GM12874 (cell line): Measurements from ENCODE around the gene EFCAB9.

Source experiments
- TF ChIP-seq, protein P1 (sequence below): IDR thresholded peaks from 2 replicates; pipeline ENCODE4 v1.5.1; 2011; ENCODE audit warnings: low read depth, mild to moderate bottlenecking, control low read depth, low read length, moderate library complexity; ENCODE audit not compliant: insufficient read depth

EFCAB9 gene

DNA sequence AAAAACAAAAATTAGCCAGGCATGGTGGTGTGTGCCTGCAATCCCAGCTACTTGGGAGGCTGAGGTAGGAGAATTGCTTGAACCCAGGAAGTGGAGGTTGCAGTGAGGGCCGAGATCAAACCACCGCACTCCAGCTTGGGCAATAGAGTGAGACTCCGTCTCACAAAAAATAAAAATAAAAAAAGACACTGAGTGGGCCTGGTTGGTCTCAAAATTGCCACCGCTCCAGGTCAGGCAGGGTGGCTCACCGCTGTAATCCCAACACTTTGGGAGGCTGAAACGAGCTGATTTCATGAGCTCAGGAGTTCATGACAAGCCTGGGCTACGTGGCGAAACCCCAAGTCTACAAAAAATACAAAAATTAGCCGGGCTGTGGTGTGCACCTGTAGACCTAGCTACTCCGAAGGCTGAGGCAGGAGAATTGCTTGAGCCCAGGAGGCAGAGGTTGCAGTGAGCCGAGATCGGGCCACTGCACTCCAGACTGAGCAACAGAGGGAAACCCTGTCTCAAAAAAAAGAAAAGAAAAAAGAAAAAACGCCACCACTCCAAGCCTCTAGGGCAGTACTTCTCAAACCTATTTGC, 7.8 kb upstream of the EFCAB9 start:
- TF ChIP-seq, protein P1, sequence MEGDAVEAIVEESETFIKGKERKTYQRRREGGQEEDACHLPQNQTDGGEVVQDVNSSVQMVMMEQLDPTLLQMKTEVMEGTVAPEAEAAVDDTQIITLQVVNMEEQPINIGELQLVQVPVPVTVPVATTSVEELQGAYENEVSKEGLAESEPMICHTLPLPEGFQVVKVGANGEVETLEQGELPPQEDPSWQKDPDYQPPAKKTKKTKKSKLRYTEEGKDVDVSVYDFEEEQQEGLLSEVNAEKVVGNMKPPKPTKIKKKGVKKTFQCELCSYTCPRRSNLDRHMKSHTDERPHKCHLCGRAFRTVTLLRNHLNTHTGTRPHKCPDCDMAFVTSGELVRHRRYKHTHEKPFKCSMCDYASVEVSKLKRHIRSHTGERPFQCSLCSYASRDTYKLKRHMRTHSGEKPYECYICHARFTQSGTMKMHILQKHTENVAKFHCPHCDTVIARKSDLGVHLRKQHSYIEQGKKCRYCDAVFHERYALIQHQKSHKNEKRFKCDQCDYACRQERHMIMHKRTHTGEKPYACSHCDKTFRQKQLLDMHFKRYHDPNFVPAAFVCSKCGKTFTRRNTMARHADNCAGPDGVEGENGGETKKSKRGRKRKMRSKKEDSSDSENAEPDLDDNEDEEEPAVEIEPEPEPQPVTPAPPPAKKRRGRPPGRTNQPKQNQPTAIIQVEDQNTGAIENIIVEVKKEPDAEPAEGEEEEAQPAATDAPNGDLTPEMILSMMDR, result no peak

DNA sequence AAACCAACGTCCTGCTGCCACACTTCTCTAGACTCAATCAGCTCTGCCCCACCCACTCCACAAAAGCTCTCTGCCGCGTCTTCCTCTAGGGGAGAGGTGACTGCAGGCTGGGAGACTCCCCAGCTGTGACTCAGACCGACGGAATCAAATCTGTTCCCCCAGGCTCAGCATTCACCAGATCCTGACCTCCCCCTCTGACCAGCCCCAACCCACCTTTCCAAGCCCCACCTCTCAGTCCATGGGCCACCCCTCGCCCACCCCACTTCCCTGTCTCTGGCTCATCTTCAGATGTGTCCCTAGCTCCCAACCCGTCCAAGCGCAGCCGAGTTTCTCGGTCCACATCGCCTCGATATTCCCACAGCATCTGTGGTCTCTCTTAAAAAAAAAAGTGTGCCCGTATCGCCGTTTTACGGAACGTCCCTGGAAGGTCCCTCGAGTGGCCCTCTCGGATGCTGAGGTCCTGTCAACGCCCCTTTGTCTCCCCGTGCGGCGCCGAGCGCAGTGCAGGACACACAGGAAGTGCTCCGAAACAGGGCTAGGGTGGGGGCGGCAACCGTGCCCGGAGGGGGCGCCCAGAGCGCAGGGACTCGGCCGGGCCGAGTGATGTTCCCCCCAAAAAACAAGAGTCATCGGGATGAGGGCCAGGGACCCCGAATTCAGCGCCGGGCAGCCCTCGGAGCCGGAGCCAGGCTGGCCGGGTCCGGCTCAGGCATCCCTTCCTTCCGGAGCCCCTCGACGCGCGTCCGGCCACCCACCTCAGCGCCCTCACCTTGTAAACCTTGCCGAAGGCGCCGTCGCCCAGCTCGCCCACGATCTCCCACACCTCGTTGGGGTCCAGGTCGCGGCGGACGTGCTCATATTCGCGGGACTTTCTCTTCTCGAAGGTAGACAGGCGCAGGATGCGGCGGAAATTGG, 6.6 kb upstream of the EFCAB9 start:
- TF ChIP-seq, protein P1, result no peak

DNA sequence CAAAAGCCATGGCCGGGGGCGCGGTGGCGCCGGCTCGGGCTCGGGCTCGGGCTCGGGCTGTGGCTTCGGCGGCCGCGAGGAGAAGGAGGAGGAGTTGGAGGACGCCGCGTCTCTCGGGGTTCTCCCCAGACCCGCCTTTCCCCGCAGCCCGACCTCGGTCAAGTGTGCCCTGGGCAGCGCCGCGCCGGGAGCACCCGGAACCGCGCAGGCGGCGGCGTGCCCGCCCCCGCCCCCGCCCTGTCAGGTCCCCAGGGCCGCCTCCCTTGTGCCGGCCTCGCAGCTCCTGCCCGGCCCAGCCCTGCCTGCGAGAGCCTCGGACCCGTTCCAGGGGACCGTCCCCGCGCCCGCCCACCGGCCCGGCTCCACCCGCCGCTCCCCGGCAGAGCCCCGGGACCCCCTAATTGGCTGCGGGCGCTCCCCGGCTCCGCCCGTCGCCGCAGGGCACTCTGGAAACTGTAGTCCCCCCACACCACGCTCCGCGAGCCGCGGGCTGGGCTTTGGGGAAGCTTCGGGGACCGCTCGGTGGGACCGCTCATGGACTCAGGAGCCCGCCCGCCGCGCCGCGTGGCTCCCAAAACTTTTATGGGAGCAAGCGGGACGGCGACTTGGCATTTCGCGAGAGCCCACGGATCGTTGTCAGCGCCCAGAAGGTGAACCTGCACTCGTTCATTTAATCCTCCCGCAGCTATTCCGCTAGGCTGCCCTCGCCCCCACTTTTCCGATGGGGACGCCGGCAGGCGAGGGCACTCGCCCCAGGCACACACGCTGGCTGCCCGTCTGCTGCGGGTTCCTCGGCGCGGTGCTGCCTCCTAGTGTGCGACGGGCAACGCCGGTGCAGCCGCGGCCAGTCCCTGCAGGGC, 5.7 kb upstream of the EFCAB9 start, which contains the start of gene STK10:
STK10 (minus strand) TSS at position 192 of the 860 bp plus-strand sequence; CDS start at position 10, 182 bp downstream.
- TF ChIP-seq, protein P1, result peak; percentile 96

DNA sequence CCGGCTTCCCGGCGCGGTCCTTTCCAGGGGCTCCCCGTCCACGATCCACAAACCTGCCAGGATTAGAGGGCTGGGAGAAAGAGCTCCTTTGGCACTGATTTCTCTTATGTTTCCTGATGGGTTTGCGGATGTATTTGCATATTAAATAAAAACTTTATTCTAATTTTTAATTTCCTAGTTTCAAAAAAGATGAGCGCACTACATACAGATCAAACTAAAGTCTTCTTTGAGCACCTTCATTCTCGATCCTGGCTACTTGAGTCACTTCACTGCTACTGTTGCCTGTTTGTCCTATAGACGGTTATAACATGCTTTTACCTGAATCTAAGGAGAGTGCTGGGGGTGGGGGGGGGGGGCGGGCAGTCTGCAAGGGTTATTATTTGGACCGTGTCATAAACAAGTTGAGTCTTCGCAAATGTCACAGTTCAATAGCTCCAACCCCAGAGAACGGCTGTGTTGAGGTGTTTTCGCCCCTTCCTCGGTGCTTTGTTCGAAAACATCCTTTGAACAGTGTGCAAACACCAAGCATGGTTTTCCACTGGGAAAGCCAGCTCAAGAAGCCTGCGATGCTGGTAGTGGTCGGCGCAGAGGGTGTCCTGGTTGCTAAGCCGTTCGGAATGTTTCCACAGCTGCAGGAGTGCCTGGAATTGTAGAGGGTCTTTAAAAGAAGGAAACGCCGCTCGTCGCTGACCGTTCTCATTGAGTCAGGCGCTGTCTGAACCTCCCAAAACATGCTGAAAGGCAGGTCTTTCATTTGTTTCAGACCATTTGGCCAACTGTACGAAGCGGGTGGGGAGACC, 4.9 kb upstream of the EFCAB9 start:
- TF ChIP-seq, protein P1, result no peak

DNA sequence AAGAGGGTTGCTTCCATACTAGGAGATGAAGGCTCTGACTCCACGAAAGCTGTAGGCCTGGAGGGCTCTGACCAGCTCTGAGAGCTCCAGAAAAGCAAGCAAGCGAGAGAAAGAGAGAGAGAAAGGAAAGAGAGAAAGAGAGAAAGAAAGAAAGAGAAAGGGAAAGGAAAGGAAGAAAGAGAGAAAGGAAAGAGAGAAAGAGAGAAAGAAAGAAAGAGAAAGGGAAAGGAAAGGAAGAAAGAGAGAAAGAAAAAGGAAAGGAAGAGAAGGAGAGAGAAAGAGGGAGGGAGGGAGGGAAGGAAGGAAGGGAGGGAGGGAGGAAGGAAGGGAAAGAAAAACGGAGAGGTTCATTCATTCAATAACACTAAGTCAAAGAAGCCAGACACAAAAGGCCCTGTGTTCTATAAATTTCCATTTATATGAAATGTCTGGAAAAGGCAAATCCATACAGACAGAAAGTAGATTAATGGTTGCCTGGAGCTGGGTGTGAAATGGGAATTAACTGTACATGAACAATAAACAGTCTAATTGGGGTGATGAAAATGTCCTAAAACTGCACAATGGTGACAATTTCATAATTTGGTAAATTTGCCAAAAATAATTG, 4.2 kb upstream of the EFCAB9 start:
- TF ChIP-seq, protein P1, result no peak

DNA sequence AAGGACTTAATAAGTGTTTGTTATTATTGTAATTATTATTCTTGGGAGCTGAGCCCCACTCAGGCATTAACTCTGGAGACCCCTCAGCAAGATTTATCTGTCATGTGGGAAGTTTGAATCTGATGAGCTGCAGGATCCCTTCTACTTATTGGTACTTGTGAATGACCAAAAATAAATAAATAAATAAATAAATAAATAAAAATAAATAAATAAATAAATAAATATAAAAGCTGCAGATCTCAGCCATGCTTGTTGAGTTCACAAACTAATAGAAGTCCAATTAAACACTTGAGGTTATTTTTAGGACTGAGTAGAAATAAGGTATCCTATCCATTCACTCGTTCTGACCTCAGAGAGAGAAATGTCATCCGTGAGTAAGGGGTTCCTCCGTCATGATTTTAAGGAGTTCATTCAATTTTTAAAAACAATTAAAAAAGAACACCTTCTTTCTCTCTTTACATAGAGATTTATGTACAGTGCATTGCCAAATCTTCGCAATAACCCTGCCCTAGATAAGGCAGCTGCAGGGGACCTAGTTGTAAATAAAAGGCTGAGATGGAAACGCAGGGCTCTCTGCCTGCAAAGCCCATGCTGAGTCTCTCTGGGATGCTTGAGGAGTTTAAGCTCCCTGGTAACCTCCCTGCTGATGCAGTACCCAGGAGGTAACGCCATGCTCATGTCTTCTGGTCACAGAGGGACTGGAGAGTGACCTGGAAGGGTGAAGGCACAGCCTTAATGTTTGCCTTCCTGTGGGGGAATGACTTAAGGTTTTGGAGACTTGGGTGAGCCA, 1.2 kb downstream of the EFCAB9 start:
- TF ChIP-seq, protein P1, result no peak
